ENCODE data around the gene FAM110C.
"Not testable (repeated sequence)": the region's sequence is repeated elsewhere in the genome, so short reads cannot be mapped to it uniquely, and the experiment has no call there.

Gene FAM110C, protein sequence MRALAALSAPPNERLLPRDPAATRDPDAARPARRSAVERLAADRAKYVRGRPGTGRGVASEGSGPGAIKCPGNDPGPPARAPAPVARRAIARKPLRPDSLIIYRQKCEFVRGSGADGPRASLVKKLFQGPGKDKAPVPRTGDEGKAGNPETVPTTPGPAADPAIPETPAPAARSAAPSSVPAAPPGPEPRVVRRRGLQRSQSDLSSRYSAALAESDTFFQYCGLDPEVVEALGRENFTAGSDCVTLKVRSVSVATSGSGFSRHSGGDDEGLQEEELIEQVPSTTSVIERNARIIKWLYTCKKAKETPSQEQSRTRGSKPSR

DNA sequence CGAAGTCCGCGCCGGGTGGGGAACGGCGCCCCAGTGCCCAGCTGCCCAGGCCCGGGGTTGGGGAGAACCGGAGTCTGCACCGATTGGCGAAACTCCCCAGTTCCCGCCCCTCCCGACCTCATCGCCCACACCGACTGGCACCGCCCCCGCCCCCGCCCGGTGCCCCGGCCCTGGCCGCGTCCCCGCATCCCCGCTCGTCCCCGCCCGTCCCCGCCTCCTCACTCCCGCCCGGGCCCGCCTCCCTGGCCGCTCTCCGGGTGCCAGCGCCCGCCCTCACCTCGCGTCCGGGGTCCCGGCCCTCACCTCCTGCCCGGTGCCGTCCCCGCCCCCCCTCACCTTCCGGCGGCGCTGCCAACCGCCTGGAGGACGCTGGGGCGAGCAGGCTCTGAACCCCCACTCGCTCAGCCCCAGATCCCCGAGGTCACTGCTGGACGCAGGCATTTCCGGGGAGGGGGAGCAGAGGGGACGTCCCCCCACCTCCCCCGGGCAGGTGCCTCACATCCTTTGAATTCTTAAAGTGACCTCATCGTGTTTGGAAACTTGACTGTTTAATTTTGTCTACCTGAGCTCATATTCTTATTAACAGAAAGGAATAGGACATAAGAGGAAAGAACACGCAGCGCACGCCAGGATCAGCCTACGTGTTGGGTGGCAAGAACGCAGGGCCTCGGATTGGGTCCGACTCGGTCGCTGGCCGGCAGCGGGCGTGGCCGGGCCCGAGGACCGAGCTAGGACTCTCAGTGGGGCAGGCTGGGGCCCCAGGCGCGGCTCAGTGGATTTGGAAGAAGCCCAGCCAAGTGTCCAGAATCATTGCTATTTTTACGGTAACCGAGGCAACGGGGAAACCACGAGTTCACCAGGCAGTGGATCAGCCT lies at the start of gene FAM110C:
FAM110C (minus strand) TSS at position 35 of the 875 bp plus-strand sequence. CDS start 120 bp downstream, outside the sequence.
- no peak for ATAC-seq (ENCODE audit: low read depth)
- H3K36me3 Mint-ChIP-seq = peaks cover 2% of the 10 kb centered on the region
- H3K9me3 Mint-ChIP-seq = peaks cover 1% of the 10 kb centered on the region
- H3K27ac Mint-ChIP-seq = no peak within 1 kb of the TSS
- H3K27me3 Mint-ChIP-seq = peaks cover 22% of the 10 kb centered on the region
- no peak for DNase-seq (ENCODE audit: low spot score in 2 of 2)
- H3K4me3 Mint-ChIP-seq = peak within 1 kb of the TSS; percentile 69
- H3K4me1 Mint-ChIP-seq = peaks cover 3% of the 10 kb centered on the region

DNA sequence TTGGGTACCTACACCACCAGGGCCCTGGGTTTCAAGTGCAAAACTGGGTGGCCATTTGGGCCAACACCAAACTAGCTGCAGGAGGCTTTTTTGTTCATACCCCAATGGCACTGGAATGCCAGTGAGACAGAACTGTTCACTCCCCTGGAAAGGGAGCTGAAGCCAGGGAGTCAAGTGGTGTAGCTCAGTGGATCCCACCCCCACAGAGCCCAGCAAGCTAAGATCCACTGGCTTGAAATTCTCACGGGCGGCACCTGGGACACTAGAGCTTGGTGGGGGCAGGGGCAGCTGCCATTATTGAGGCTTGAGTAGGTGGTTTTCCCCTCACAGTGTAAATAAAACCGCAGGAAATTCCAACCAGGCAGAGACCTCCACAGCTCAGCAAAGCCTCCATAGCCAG lies 46.0 kb upstream of the FAM110C start:
- Mint-ChIP-seq H3K36me3 (no peaks in the 10 kb centered on the region), H3K27me3 (peaks cover 3% of the 10 kb centered on the region), H3K4me3 (no peak overlapping the region), H3K27ac (no peak overlapping the region), H3K4me1 (no peaks in the 10 kb centered on the region), H3K9me3 (peaks cover 10% of the 10 kb centered on the region)
- no peak for DNase-seq (ENCODE audit: low spot score in 2 of 2)
- ATAC-seq (ENCODE audit: low read depth) = no peak

DNA sequence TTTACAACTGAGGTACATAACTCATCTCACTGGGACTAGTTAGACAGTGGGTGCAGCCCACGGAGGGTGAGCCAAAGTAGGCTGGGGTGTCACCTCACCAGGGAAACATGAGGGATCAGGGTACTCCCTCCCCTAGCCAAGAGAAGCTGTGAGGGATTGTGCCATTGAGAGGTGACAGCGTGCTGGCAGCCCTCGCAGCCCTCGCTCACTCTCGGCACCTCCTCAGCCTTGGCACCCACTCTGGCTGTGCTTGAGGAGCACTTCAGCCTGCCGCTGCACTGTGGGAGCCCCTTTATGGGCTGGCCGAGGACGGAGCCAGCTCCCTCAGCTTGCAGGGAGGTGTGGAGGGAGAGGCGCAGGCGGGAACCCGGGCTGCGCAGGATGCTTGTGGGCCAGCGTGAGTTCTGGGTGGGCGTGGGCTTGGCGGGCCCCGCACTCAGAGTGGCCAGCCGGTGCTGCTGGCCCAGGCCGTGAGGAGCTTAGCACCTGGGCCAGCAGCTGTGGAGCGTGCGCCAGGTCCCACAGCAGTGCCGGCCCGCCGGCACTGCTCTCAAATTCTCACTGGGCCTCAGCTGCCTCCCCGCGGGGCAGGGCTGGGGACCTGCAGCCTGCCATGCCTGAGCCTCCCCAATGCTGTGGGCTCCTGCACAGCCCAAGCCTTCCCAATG lies 44.5 kb upstream of the FAM110C start:
- no peak overlapping the region for H3K27ac Mint-ChIP-seq
- peaks cover 5% of the 10 kb centered on the region for H3K9me3 Mint-ChIP-seq

DNA sequence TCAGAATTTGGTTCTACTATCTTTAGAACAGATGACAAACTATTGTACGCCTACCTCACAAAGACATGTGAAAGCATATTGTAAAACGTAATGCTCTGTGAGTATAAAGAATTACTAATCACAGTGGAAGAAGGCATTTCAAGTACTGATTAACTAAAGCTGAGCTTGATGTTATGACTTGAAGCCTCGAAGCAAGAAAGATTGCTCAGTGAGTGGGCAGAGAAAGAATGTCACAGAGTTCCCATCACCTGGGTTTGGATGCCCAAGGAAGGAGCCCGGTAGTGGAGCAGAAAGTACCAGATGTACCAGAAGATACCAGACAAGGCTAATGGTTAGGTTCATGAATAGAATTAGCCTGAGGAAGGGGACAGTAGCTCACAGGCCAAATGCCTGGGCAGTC lies 39.5 kb upstream of the FAM110C start:
- Mint-ChIP-seq H3K27ac (no peak overlapping the region), H3K27me3 (no peaks in the 10 kb centered on the region), H3K4me3 (no peak overlapping the region), H3K9me3 (no peaks in the 10 kb centered on the region), H3K4me1 (no peaks in the 10 kb centered on the region), H3K36me3 (no peaks in the 10 kb centered on the region)
- DNase-seq (ENCODE audit: low spot score in 2 of 2) = no peak
- no peak for ATAC-seq (ENCODE audit: low read depth)

More for the DNA sequence above, 44.5 kb upstream of the FAM110C start:
- DNase-seq (ENCODE audit: low spot score in 2 of 2) = no peak
- H3K27me3 Mint-ChIP-seq = peaks cover 3% of the 10 kb centered on the region
- H3K36me3 Mint-ChIP-seq = no peaks in the 10 kb centered on the region
- ATAC-seq (ENCODE audit: low read depth) = no peak
- no peak overlapping the region for H3K4me3 Mint-ChIP-seq
- no peaks in the 10 kb centered on the region for H3K4me1 Mint-ChIP-seq

DNA sequence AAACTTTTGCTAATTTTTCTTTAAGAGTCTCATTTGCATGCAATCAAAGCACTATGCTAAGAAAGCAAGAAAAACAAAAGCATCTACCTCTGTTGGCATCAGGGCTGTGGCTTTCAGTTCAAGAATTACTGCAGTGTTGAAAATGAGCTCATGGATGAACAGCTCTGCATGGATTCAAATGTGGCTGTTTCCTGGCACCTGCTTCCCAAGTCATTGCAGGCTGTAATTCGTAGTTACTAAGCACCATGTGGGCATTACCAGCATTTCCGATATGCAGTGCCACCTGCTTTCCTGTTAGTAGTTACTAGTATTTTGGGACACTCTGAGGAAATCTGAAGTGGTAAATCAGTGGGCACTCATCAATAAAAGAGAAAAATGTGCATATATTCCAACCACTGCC lies 37.8 kb upstream of the FAM110C start:
- no peaks in the 10 kb centered on the region for H3K36me3 Mint-ChIP-seq
- DNase-seq (ENCODE audit: low spot score in 2 of 2) (no peak), ATAC-seq (ENCODE audit: low read depth) (no peak)
- H3K4me1 Mint-ChIP-seq = no peaks in the 10 kb centered on the region
- H3K27me3 Mint-ChIP-seq = peaks cover 2% of the 10 kb centered on the region
- no peaks in the 10 kb centered on the region for H3K9me3 Mint-ChIP-seq
- H3K27ac Mint-ChIP-seq = no peak overlapping the region
- no peak overlapping the region for H3K4me3 Mint-ChIP-seq

DNA sequence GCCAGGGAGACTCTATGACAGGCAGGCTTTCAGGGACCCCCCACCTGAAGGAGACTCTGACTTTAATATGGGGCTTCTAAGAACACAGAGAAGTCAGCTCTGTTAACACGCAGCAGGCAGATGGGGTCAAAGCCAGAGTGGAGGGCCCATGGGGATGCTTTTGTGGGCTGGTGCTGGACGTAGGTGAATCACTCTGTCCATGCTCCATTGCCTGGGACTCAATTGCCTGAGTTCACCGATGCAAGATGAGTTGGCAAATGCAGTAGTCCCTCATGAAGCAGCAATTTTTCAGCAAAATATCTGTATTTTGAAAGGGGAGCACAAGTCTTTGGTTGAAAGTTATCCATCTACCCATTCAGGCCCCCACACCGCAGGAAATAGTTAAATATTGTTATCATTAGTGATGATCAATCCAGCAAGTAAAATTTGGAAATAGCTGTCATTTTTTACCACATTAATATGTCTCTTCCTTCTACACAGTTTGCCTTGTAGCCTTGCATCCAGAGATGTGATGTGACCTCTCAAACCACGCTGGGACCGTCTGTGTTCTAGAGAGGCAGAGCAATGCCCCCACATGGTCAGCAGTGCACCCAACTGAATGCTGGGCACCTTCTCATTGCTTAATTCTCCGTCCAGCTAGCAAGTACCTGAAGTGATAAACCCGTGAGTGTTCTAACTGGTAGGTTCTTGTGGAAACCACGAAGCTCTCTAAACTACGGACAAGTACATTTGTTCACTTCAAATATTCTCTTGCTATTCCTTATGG lies 34.8 kb upstream of the FAM110C start:
- no peak overlapping the region for H3K27ac Mint-ChIP-seq
- DNase-seq (ENCODE audit: low spot score in 2 of 2) (no peak), ATAC-seq (ENCODE audit: low read depth) (no peak)
- no peaks in the 10 kb centered on the region for H3K9me3 Mint-ChIP-seq
- no peaks in the 10 kb centered on the region for H3K4me1 Mint-ChIP-seq
- peaks cover 3% of the 10 kb centered on the region for H3K27me3 Mint-ChIP-seq
- H3K36me3 Mint-ChIP-seq = no peaks in the 10 kb centered on the region
- no peak overlapping the region for H3K4me3 Mint-ChIP-seq

DNA sequence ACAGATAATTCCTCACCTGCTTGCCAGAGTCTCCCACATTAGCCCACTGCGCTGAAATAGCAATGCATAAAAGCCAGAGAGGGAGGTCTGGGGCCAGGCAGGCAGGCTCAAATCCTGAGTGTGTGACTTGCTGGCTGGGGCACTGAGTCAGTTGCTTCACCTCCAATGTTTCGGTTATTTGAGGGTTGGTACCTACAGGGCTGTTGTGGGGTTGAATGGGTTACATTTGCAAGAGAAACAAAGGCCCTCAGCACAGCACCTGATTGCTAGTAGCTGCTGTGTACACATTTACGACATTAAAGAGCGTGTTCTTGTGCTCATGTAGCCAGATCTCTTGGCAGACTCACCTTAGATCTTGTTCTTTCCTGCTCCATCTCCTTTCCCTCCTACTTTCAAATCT lies 34.1 kb upstream of the FAM110C start:
- H3K4me3 Mint-ChIP-seq = no peak overlapping the region
- DNase-seq (ENCODE audit: low spot score in 2 of 2) (no peak), ATAC-seq (ENCODE audit: low read depth) (no peak)
- no peaks in the 10 kb centered on the region for H3K36me3 Mint-ChIP-seq
- H3K27me3 Mint-ChIP-seq = peaks cover 3% of the 10 kb centered on the region
- no peaks in the 10 kb centered on the region for H3K4me1 Mint-ChIP-seq
- H3K27ac Mint-ChIP-seq = no peak overlapping the region
- no peaks in the 10 kb centered on the region for H3K9me3 Mint-ChIP-seq

DNA sequence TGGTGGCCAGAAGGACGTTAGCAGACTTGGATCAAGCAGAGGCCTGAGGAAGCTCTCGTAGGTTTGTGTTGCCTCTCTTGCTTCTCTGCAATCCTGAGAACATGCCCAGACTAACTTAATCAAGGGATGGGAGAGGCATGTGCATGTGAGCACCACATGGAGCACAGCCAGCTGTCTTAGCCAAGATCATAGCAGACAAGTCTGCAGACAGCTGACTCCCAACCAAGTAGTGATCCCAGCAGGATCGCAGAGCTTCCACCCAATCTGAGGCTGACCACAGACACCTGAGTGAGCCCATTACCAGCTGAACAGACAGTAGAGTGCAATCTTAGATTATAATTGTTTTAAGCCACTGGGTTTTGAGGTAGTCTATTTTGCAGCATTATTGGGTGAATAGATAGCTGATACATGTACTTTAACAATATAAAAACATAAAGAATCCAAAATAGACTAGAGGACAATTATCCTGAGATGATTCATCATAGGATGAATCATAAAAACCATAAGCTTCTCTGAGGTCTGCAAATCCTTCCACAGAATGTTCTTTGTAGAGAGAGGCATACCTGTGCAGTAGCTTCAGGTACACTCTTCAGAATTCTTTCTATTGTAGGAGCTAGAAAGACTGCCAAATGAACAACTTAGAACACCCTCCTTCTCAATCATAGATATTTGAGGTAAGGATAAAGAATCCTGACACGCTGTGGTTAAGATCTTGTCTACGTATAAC lies 25.2 kb upstream of the FAM110C start:
- ATAC-seq (ENCODE audit: low read depth) (no peak), DNase-seq (ENCODE audit: low spot score in 2 of 2) (no peak)
- Mint-ChIP-seq H3K9me3 (peaks cover 4% of the 10 kb centered on the region), H3K4me3 (no peak overlapping the region), H3K4me1 (no peaks in the 10 kb centered on the region), H3K27me3 (peaks cover 1% of the 10 kb centered on the region), H3K36me3 (no peaks in the 10 kb centered on the region), H3K27ac (no peak overlapping the region)

DNA sequence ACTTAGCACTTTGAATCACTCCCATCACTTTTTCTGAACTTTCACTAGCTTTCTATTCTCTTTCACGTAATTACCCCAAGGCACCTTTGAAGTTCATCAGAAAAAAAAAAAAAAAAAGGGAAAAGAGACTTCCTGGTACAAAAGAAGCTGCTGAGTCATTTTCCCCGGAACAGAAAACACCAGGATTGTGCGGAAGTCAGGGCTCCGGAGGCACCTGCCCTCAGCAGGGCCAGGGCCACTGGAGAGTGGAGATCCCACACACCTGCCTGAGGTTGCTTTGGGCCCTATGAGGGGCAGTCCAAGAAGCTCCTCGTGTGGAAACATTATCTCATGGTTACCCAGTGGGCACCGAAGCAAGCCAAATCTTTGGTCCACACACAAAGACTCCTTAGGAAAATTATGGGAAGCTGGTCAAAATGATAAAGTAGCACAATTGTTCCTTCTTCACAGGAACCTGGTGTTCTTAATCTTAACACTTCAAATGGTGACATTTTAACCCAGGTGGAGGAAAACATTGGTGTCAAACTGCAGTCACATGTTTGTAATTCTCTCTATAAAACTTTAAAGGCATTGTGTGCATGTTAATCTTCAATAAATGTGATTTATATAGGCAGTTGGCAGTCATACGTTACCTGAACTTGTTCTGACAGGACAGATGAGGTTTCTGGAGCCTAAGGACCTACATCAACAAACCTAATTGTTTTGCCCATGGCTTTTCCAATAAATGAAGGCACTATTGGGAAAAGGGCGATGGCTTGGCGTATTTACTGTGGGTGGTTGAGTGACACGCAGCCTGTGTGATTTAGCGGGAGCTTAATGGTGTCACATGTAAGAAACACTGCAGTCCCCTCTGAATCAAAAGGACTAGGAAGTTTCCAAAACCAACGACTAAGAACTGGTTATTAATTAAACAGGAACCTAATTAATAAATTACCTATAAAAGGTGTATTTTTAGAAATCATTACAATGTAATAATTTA lies 23.4 kb upstream of the FAM110C start:
- no peaks in the 10 kb centered on the region for H3K27me3 Mint-ChIP-seq
- ATAC-seq (ENCODE audit: low read depth) (no peak), DNase-seq (ENCODE audit: low spot score in 2 of 2) (no peak)
- no peaks in the 10 kb centered on the region for H3K4me1 Mint-ChIP-seq
- H3K27ac Mint-ChIP-seq = no peak overlapping the region
- peaks cover 4% of the 10 kb centered on the region for H3K9me3 Mint-ChIP-seq
- no peak overlapping the region for H3K4me3 Mint-ChIP-seq
- H3K36me3 Mint-ChIP-seq = no peaks in the 10 kb centered on the region

DNA sequence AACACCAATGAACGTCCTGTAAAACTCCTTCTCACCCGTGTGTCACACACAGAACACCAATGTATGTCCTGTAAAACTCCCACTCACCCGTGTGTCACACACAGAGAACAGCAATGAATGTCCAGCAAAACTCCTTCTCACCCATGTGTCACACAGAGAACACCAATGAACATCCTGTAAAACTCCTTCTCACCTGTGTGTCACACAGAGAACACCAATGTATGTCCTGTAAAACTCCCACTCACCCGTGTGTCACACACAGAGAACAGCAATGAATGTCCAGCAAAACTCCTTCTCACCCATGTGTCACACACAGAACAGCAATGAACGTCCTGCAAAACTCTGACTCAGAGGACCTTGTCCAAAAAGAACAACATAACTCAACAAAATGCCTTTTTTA lies 22.3 kb upstream of the FAM110C start:
- H3K4me3 Mint-ChIP-seq; H3K9me3 Mint-ChIP-seq; H3K27ac Mint-ChIP-seq; H3K4me1 Mint-ChIP-seq; DNase-seq (ENCODE audit: low spot score in 2 of 2); H3K27me3 Mint-ChIP-seq; H3K36me3 Mint-ChIP-seq; ATAC-seq (ENCODE audit: low read depth): not testable (repeated sequence)

DNA sequence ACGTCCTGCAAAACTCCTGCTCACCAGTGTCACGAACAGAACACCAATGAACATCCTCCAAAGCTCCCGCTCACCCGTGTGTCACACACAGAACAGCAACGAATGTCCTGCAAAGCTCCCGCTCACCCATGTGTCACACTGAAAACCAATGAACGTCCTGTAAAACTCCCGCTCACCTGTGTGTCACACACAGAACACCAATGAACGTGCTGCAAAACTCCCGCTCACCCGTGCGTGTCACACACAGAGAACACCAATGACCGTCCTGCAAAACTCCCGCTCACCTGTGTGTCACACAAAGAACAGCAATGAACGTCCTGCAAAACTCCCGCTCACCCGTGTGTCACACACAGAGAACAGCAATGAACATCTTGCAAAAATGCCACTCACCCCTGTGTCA lies 20.5 kb upstream of the FAM110C start:
- no peaks in the 10 kb centered on the region for H3K27me3 Mint-ChIP-seq
- H3K36me3 Mint-ChIP-seq = no peaks in the 10 kb centered on the region
- H3K4me1 Mint-ChIP-seq = no peaks in the 10 kb centered on the region

DNA sequence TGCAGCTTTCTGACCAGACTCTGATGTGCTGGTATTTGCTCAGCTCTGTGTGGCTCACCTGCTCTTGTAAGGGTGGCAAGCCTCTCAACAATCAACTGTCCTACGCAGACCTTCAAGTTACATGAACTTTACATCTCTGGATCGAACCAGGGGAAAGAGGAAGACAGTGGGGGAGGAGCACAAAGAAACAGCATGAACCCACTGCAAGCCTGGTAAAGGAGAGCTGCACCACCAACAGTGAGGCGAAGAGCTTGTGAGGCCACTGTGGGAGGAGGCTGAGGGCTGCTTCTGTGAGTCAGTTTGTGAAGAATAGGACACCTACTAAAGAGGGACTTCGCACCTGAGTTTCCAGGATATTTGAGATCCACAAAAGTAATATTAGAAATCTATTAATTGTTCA lies 18.8 kb upstream of the FAM110C start:
- Mint-ChIP-seq H3K27ac (no peak overlapping the region), H3K4me3 (no peak overlapping the region), H3K27me3 (no peaks in the 10 kb centered on the region), H3K4me1 (no peaks in the 10 kb centered on the region), H3K36me3 (no peaks in the 10 kb centered on the region), H3K9me3 (peaks cover 3% of the 10 kb centered on the region)
- ATAC-seq (ENCODE audit: low read depth) (no peak), DNase-seq (ENCODE audit: low spot score in 2 of 2) (no peak)

More for the DNA sequence above, 20.5 kb upstream of the FAM110C start:
- DNase-seq (ENCODE audit: low spot score in 2 of 2) = no peak
- H3K27ac Mint-ChIP-seq = no peak overlapping the region
- no peak for ATAC-seq (ENCODE audit: low read depth)
- no peaks in the 10 kb centered on the region for H3K9me3 Mint-ChIP-seq
- no peak overlapping the region for H3K4me3 Mint-ChIP-seq
